Measurements from ENCODE around the gene HMHB1. TPM values are rescaled to one million over a fixed set of nuclear protein-coding genes. Genes with fewer than 3 reads are reported as not detected.

Gene HMHB1
- total and polyA plus RNA-seq, 9 of the 15 experiments (the other 6 are each of a cell fraction or from before 2014, with no cell fraction given) = not detected

DNA sequence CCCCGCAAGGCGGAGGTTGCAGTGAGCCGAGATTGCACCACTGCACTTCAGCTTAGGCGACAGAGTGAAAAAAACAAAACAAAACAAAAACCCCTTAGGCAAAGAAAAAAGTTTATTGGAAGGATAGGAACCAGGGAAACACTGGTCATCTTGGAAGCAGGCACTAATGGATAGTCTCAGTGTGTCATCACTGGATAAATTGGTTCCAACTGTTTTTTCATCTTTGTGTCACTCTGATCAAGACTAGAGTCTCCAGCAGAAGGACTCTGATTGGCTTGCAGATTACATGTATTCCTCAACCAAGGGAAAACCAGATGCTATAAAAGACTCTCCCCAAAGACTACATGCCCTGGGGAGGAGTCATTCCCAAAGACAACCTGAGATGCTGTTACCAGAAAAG, 35.0 kb upstream of the HMHB1 start:
- H3K9me3 ChIP-seq (replicated peaks; ENCODE audit: control insufficient read depth, insufficient read depth, low read depth, low read length) = no peaks in the 10 kb centered on the region
- H2AFZ ChIP-seq (ENCODE audit: low read depth, low read length) = no peak overlapping the region
- no peak for TF ChIP-seq ELF1 (tag; IDR thresholded peaks at IDR 0.05)
- no peak for TF ChIP-seq CCAR2 (IDR thresholded peaks at IDR 0.05; ENCODE audit: low read depth, low read length)
- no peak for TF ChIP-seq TCFL5 (CRISPR knock-in tag; conservative IDR thresholded peaks at IDR 0.05)
- TF ChIP-seq MECOM (CRISPR knock-in tag; IDR thresholded peaks at IDR 0.05) = no peak
- no peak for TF ChIP-seq SP2 (IDR thresholded peaks at IDR 0.05; ENCODE audit: extremely low read depth, low read depth, low read length, poor library complexity, severe bottlenecking)
- TF ChIP-seq KDM5B (IDR thresholded peaks at IDR 0.05; ENCODE audit: insufficient replicate concordance, low read depth, low read length) = no peak
- no peak for TF ChIP-seq TFAP4 (CRISPR knock-in tag; IDR thresholded peaks at IDR 0.05; ENCODE audit: borderline replicate concordance)
- TF ChIP-seq PCBP2 (IDR thresholded peaks at IDR 0.05; ENCODE audit: low read depth, low read length, poor library complexity, severe bottlenecking) = no peak
- no peak for TF ChIP-seq ZNF778 (CRISPR knock-in tag; IDR thresholded peaks at IDR 0.05)
- TF ChIP-seq EWSR1 (IDR thresholded peaks at IDR 0.05; ENCODE audit: borderline replicate concordance, low read depth, partially characterized antibody) = no peak
- no peak for TF ChIP-seq DPF2 (IDR thresholded peaks at IDR 0.05)
- no peak for TF ChIP-seq ESRRA (IDR thresholded peaks at IDR 0.05; ENCODE audit: borderline replicate concordance, low read depth)
- TF ChIP-seq ATF7 (IDR thresholded peaks at IDR 0.05) = no peak
- no TSS peak for BruUV-seq (replicated peaks)
- no peaks in the 10 kb centered on the region for H3K9me1 ChIP-seq (ENCODE audit: control insufficient read depth, insufficient read depth, low read length)
- WGBS (ENCODE audit: insufficient coverage, low coverage, missing lambda C conversion rate) = 26% methylated on average over 4 of the region's 4 CpGs
- H3K79me2 ChIP-seq (ENCODE audit: control insufficient read depth, insufficient read depth, low read length) = no peaks in the 10 kb centered on the region
- ChIA-PET POLR2A (no interaction called here), CTCF (ENCODE audit: low intra/inter-chr PET ratio) (no interaction called here)
- FAIRE-seq = no peak
- no peaks in the 10 kb centered on the region for H3K4me1 ChIP-seq (replicated peaks in 1 of 2; ENCODE audit: control insufficient read depth in 2 of 2, insufficient read depth in 2 of 2, low read length in 2 of 2)
- in situ Hi-C loops (cut with MboI) (no loop called here), intact Hi-C loops (cut with micrococcal nuclease) (no loop called here)
- H3K4me2 ChIP-seq (ENCODE audit: insufficient read depth, low read length) = no peak overlapping the region
- H3K27me3 ChIP-seq (ENCODE audit: control insufficient read depth in 2 of 2, insufficient read depth in 2 of 2, low read length in 2 of 2) = no peaks in the 10 kb centered on the region
- H3K9ac ChIP-seq (ENCODE audit: insufficient read depth in 1 of 2, low read depth in 2 of 2, low read length in 2 of 2) = no peak overlapping the region
- H4K20me1 ChIP-seq (replicated peaks; ENCODE audit: control insufficient read depth, insufficient read depth, low read length) = no peaks in the 10 kb centered on the region
- no peaks in the 10 kb centered on the region for H3K36me3 ChIP-seq (ENCODE audit: control insufficient read depth, insufficient read depth, low read length)
- no peak for DNase-seq (ENCODE audit: extremely low read depth in 1 of 4, low spot score in 3 of 4)
- H3K4me3 ChIP-seq = no peak overlapping the region
- H3K27ac ChIP-seq (ENCODE audit: extremely low read depth, low read depth, low read length) = no peak overlapping the region
- no peak for ATAC-seq

Data from K562 (cell line).